Fibroblast of villous mesenchyme (primary cell): ENCODE results near the gene CYP4F3. TPM values are rescaled to one million over a fixed set of nuclear protein-coding genes. Genes with fewer than 3 reads are reported as not detected.

Source experiments
- DNase-seq: peaks from one replicate; pipeline ENCODE4 v3.0.0-alpha.2; 2010; ENCODE audit warnings: low read depth
- H3K4me3 ChIP-seq: 2 replicates; pipeline ENCODE4 v1.5.1; 2011; ENCODE audit warnings: low read depth, mild to moderate bottlenecking, low read length
- total RNA-seq: library from RNA; depleted of rRNA; stranded (reverse); fragments of >200 nt; gene quantifications from 2 replicates; pipeline ENCODE4 v1.2.3, GENCODE V29; 2012
- TF ChIP-seq, protein P1 (sequence below): IDR thresholded peaks from 2 replicates; pipeline ENCODE4 v1.5.1; 2012; ENCODE audit warnings: low read depth, mild to moderate bottlenecking, low read length; ENCODE audit not compliant: insufficient read depth

CYP4F3 gene
- total RNA-seq, 1 donor, result not detected

DNA sequence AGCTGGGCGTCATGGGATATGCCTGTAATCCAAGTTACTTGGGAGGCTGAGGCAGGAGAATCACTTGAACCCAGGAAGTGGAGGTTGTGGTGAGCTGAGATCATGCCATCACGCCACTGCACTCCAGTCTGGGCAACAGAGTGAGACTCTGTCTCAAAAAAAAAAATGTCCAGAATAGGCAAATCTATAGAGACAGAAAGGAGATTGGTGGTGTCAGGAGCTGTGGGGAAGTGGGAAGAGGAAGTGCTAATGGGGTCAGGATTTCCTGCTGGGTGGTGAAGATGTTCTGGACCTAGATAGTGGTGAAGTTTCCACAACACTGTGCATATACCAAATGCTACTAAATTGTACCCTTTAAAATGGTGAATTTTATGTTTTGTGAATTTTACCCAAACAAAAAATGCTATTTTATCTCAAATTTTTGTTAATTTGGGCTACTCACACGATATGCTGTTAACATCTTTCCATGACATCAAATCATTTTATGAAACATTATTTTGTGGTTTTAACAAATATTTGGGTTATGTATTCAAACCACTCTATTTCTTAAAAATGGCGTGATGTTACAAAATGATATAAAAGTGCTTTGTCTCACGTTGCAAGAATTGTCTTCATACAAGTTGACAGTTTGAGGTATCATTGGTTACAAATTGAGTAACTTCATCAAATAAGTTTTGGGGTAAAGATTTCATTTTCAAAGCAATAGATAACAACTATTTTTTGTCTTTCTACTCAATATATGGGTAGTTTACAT is 7.4 kb upstream of the CYP4F3 start:
- TF ChIP-seq, protein P1, sequence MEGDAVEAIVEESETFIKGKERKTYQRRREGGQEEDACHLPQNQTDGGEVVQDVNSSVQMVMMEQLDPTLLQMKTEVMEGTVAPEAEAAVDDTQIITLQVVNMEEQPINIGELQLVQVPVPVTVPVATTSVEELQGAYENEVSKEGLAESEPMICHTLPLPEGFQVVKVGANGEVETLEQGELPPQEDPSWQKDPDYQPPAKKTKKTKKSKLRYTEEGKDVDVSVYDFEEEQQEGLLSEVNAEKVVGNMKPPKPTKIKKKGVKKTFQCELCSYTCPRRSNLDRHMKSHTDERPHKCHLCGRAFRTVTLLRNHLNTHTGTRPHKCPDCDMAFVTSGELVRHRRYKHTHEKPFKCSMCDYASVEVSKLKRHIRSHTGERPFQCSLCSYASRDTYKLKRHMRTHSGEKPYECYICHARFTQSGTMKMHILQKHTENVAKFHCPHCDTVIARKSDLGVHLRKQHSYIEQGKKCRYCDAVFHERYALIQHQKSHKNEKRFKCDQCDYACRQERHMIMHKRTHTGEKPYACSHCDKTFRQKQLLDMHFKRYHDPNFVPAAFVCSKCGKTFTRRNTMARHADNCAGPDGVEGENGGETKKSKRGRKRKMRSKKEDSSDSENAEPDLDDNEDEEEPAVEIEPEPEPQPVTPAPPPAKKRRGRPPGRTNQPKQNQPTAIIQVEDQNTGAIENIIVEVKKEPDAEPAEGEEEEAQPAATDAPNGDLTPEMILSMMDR, result no peak
- no peak overlapping the region for H3K4me3 ChIP-seq
- DNase-seq, result no peak

- TF ChIP-seq, protein P1, result no peak
- H3K4me3 ChIP-seq, result no peak overlapping the region
- DNase-seq, result no peak
These were observed 6.6 kb upstream of the CYP4F3 start for GRCh38 chr19:15634105-15634504.

- no peak for DNase-seq
- no peak overlapping the region for H3K4me3 ChIP-seq
- TF ChIP-seq, protein P1, result no peak
These were observed 5.5 kb upstream of the CYP4F3 start for GRCh38 chr19:15635016-15635805.

GRCh38 chr19:15636026-15636425 is 4.7 kb upstream of the CYP4F3 start:
- TF ChIP-seq, protein P1, result no peak
- DNase-seq, result no peak
- no peak overlapping the region for H3K4me3 ChIP-seq

- H3K4me3 ChIP-seq, result no peak overlapping the region
- TF ChIP-seq, protein P1, result no peak
- no peak for DNase-seq
These were observed 1.1 kb upstream of the CYP4F3 start for GRCh38 chr19:15639596-15639995.

GRCh38 chr19:15640904-15641597 is 354 bp downstream of the CYP4F3 start:
- H3K4me3 ChIP-seq, result no peak overlapping the region
- TF ChIP-seq, protein P1, result no peak
- DNase-seq, result no peak
